GM23338 (cell line): ENCODE results near the gene PDE2A. TPM values are rescaled to one million over a fixed set of nuclear protein-coding genes. Genes with fewer than 3 reads are reported as not detected.

Experiments used
- ATAC-seq: fragments of 200-7000 bp; cut with Tn5 transposase; 3 replicates; pipeline ENCODE4 v1.9.1; 2020
- DNase-seq: peaks from one replicate; pipeline ENCODE4 v3.0.0-alpha.2; 2015; ENCODE audit warnings: low spot score
- H2AFZ ChIP-seq: fragments of 200-600 bp; sonication (generic); 2 replicates; pipeline ENCODE4 v1.8.0; 2016; ENCODE audit warnings: antibody characterized with exemption, mild to moderate bottlenecking, moderate library complexity
- H3F3A ChIP-seq: fragments of 200-600 bp; sonication (generic); replicated peaks from 2 replicates; pipeline ENCODE4 v1.8.0; 2017; ENCODE audit warnings: antibody characterized with exemption, mixed run types, low read depth
- H3K27ac ChIP-seq: fragments of 200-600 bp; sonication (generic); 2 replicates; pipeline ENCODE4 v1.6.1; 2016; ENCODE audit warnings: low read depth
- H3K27me3 ChIP-seq: fragments of 200-600 bp; sonication (generic); 2 replicates; pipeline ENCODE4 v1.8.0; 2016; ENCODE audit warnings: mild to moderate bottlenecking, mixed run types, moderate library complexity; ENCODE audit not compliant: insufficient read depth
- H3K36me3 ChIP-seq: fragments of 200-600 bp; sonication (generic); 2 replicates; pipeline ENCODE4 v1.8.0; 2016; ENCODE audit warnings: mild to moderate bottlenecking; ENCODE audit not compliant: insufficient read depth
- H3K4me1 ChIP-seq: fragments of 200-600 bp; sonication (generic); 2 replicates; pipeline ENCODE4 v1.8.0; 2016; ENCODE audit warnings: mild to moderate bottlenecking, moderate library complexity; ENCODE audit not compliant: insufficient read depth
- H3K4me2 ChIP-seq: fragments of 200-600 bp; sonication (generic); 2 replicates; pipeline ENCODE4 v1.7.1; 2017; ENCODE audit warnings: mixed run types
- H3K4me3 ChIP-seq: fragments of 200-600 bp; sonication (generic); 2 replicates; pipeline ENCODE4 v1.6.1; 2016; ENCODE audit warnings: mixed run types
- H3K79me2 ChIP-seq: fragments of 200-600 bp; sonication (generic); replicated peaks from 2 replicates; pipeline ENCODE4 v1.8.0; 2017; ENCODE audit warnings: mild to moderate bottlenecking; ENCODE audit not compliant: insufficient read depth
- H3K9me2 ChIP-seq: fragments of 200-600 bp; sonication (generic); 2 replicates; pipeline ENCODE4 v1.8.0; 2017; ENCODE audit not compliant: insufficient read depth
- H4K20me1 ChIP-seq: fragments of 200-600 bp; sonication (generic); replicated peaks from 2 replicates; pipeline ENCODE4 v1.8.0; 2017; ENCODE audit warnings: mild to moderate bottlenecking; ENCODE audit not compliant: insufficient read depth
- H3K27ac Mint-ChIP-seq: 2 replicates; pipeline ENCODE4 v1.8.0; 2020; ENCODE audit warnings: inconsistent platforms, mild to moderate bottlenecking, moderate library complexity, mixed read lengths
- H3K27me3 Mint-ChIP-seq: 3 replicates; pipeline ENCODE4 v1.8.0; 2022; ENCODE audit warnings: low read depth, mild to moderate bottlenecking, moderate library complexity, mixed read lengths, inconsistent platforms; ENCODE audit not compliant: insufficient read depth, poor library complexity
- H3K36me3 Mint-ChIP-seq: 3 replicates; pipeline ENCODE4 v1.8.0; 2021; ENCODE audit warnings: low read depth, mild to moderate bottlenecking, inconsistent platforms, moderate library complexity, mixed read lengths
- H3K4me1 Mint-ChIP-seq: 3 replicates; pipeline ENCODE4 v1.8.0; 2020; ENCODE audit warnings: mild to moderate bottlenecking, inconsistent platforms, mixed read lengths
- H3K4me3 Mint-ChIP-seq: 3 replicates; pipeline ENCODE4 v1.8.0; 2021; ENCODE audit warnings: moderate library complexity, mild to moderate bottlenecking, inconsistent platforms, mixed read lengths
- H3K9me3 Mint-ChIP-seq: 3 replicates; pipeline ENCODE4 v1.8.0; 2020; ENCODE audit warnings: moderate library complexity, mild to moderate bottlenecking, inconsistent platforms, mixed read lengths
- CREB1 ChIP-seq: fragments of 250-450 bp; sonication (Bioruptor Pico); IDR thresholded peaks from 2 replicates; pipeline ENCODE4 v1.5.0; 2020; ENCODE audit warnings: low read depth, mild to moderate bottlenecking, moderate library complexity
- ETS1 ChIP-seq: IDR thresholded peaks from 2 replicates; pipeline ENCODE4 v1.6.1; 2016; ENCODE audit warnings: antibody characterized with exemption
- EZH2 ChIP-seq: fragments of 200-600 bp; sonication (generic); IDR thresholded peaks from one replicate; pipeline ENCODE4 v1.8.0; 2017; ENCODE audit warnings: antibody characterized with exemption, mild to moderate bottlenecking, low read depth; ENCODE audit not compliant: unreplicated experiment
- JUNB ChIP-seq: IDR thresholded peaks from one replicate; pipeline ENCODE4 v1.6.1; 2016; ENCODE audit warnings: antibody characterized with exemption; ENCODE audit not compliant: unreplicated experiment
- NANOG ChIP-seq: IDR thresholded peaks from 2 replicates; pipeline ENCODE4 v1.6.1; 2016; ENCODE audit warnings: antibody characterized with exemption, borderline replicate concordance
- STAT1 ChIP-seq: IDR thresholded peaks from one replicate; pipeline ENCODE4 v1.6.1; 2016; ENCODE audit warnings: antibody characterized with exemption; ENCODE audit not compliant: unreplicated experiment
- ZNF114 ChIP-seq: fragments of 250-450 bp; sonication (Bioruptor Pico); IDR thresholded peaks from 2 replicates; pipeline ENCODE4 v1.5.0; 2020; ENCODE audit warnings: mild to moderate bottlenecking, moderate library complexity
- ZNF331 ChIP-seq: fragments of 250-450 bp; sonication (Bioruptor Pico); IDR thresholded peaks from 2 replicates; pipeline ENCODE4 v1.5.0; 2020; ENCODE audit warnings: low read depth, mild to moderate bottlenecking, moderate library complexity
- ZNF462 ChIP-seq: fragments of 250-450 bp; sonication (Bioruptor Pico); IDR thresholded peaks from 2 replicates; pipeline ENCODE4 v1.5.0; 2020; ENCODE audit warnings: mild to moderate bottlenecking, moderate library complexity
- polyA plus RNA-seq: library from polyadenylated mRNA; unstranded; fragments of >200 nt; fragmentation: Nextera tagmentation; extraction: Ambion mirVana; gene quantifications from 2 replicates; pipeline ENCODE4 v1.2.1, GENCODE V29; 2016
- total RNA-seq: library from RNA; depleted of rRNA; stranded (reverse); fragments of >200 nt; shearing (Covaris generic); gene quantifications from 2 replicates; pipeline ENCODE4 v1.2.3, GENCODE V29; 2014

PDE2A gene
- total and polyA plus RNA-seq, 2 experiments from 2014 or later, result 4.3 to 16.2 TPM

GRCh38 chr11:72657411-72658100 lies 16.7 kb downstream of the PDE2A start:
- Histone ChIP-seq H3K9me2 (no peaks in the 10 kb centered on the region), H4K20me1 (no peaks in the 10 kb centered on the region; the same call in 1 of the 2 replicates), H2AFZ (no peak overlapping the region), H3K4me2 (no peak overlapping the region), H3K79me2 (no peaks in the 10 kb centered on the region), H3K36me3 (no peaks in the 10 kb centered on the region), H3K27ac (no peak overlapping the region), H3K4me1 (peaks cover 5% of the 10 kb centered on the region; the same call in 1 of the 2 replicates), H3F3A (no peaks in the 10 kb centered on the region), H3K27me3 (no peaks in the 10 kb centered on the region), H3K4me3 (no peak overlapping the region)
- no peak overlapping the region for H3K27ac Mint-ChIP-seq
- ATAC-seq, result no peak
- no peak for TF ChIP-seq EZH2
- TF ChIP-seq JUNB, result no peak
- TF ChIP-seq STAT1, result no peak
- TF ChIP-seq CREB1 (CRISPR knock-in tag), result no peak
- TF ChIP-seq NANOG, result no peak
- no peak for TF ChIP-seq ETS1
- no peak for TF ChIP-seq ZNF331 (CRISPR knock-in tag)
- no peak for TF ChIP-seq ZNF114 (CRISPR knock-in tag)
- TF ChIP-seq ZNF462 (CRISPR knock-in tag), result no peak
- no peaks in the 10 kb centered on the region for H3K9me3 Mint-ChIP-seq
- no peak overlapping the region for H3K4me3 Mint-ChIP-seq
- peaks cover 6% of the 10 kb centered on the region for H3K27me3 Mint-ChIP-seq
- peaks cover 31% of the 10 kb centered on the region for H3K4me1 Mint-ChIP-seq
- no peak for DNase-seq
- no peaks in the 10 kb centered on the region for H3K36me3 Mint-ChIP-seq
